Stimulated activated CD4-positive, alpha-beta T cell treated with anti-CD3 and anti-CD28 coated beads, Interleukin-15, amount 100 ng/mL, for 48 hours (primary cell): ENCODE data around the gene TEAD1.

Source experiments
- DNase-seq, 2 donors: peaks; one replicate each; pipeline ENCODE4 v3.0.0-alpha.2; 2020; ENCODE audit warnings: low read depth in 2 of 2

TEAD1 gene

GRCh38 chr11:12897867-12898266, 223.6 kb downstream of the TEAD1 start:
- DNase-seq = no peak

GRCh38 chr11:12900496-12900895, 226.3 kb downstream of the TEAD1 start:
- no peak for DNase-seq

GRCh38 chr11:12901272-12901671, 227.1 kb downstream of the TEAD1 start:
- DNase-seq = no peak

- no peak for DNase-seq
Observed at GRCh38 chr11:12901874-12902481, 227.8 kb downstream of the TEAD1 start.

GRCh38 chr11:12902791-12903486, 228.7 kb downstream of the TEAD1 start:
- no peak for DNase-seq

- DNase-seq = no peak
Observed at GRCh38 chr11:12905435-12905834, 231.2 kb downstream of the TEAD1 start.

GRCh38 chr11:12906501-12906900, 232.3 kb downstream of the TEAD1 start:
- DNase-seq = no peak

- no peak for DNase-seq
Observed at GRCh38 chr11:12909879-12910278, 235.7 kb downstream of the TEAD1 start.

GRCh38 chr11:12914400-12914912, 240.2 kb downstream of the TEAD1 start:
- peak; percentile 2 to 3 for DNase-seq

GRCh38 chr11:12915093-12915492, 240.9 kb downstream of the TEAD1 start:
- DNase-seq = no peak

- no peak for DNase-seq
Observed at GRCh38 chr11:12917822-12918221, 243.6 kb downstream of the TEAD1 start.

- DNase-seq = no peak
Observed at GRCh38 chr11:12918667-12919066, 244.4 kb downstream of the TEAD1 start.

GRCh38 chr11:12922418-12922817, 248.2 kb downstream of the TEAD1 start:
- no peak for DNase-seq

GRCh38 chr11:12922980-12923507, 248.8 kb downstream of the TEAD1 start:
- no peak for DNase-seq

GRCh38 chr11:12924650-12925049, 250.4 kb downstream of the TEAD1 start:
- no peak for DNase-seq

- no peak for DNase-seq
Observed at GRCh38 chr11:12925520-12925919, 251.3 kb downstream of the TEAD1 start.

GRCh38 chr11:12927221-12927620, 253.0 kb downstream of the TEAD1 start:
- no peak for DNase-seq

GRCh38 chr11:12927886-12928285, 253.7 kb downstream of the TEAD1 start:
- no peak for DNase-seq

GRCh38 chr11:12930850-12931249, 256.6 kb downstream of the TEAD1 start:
- no peak for DNase-seq

- DNase-seq = no peak
Observed at GRCh38 chr11:12932485-12932884, 258.3 kb downstream of the TEAD1 start.

- no peak for DNase-seq
Observed at GRCh38 chr11:12936200-12936599, 262.0 kb downstream of the TEAD1 start.

GRCh38 chr11:12938590-12939247, 264.5 kb downstream of the TEAD1 start:
- no peak for DNase-seq

- DNase-seq = no peak
Observed at GRCh38 chr11:12941671-12942070, 267.4 kb downstream of the TEAD1 start.
